MV-4-11 (cell line): ENCODE measurements around the gene BOLA2B.

ENCODE experiments used
- DNase-seq: peaks from one replicate; lab custom pipeline; 2025; lab: John Stamatoyannopoulos, UW

BOLA2B gene

DNA sequence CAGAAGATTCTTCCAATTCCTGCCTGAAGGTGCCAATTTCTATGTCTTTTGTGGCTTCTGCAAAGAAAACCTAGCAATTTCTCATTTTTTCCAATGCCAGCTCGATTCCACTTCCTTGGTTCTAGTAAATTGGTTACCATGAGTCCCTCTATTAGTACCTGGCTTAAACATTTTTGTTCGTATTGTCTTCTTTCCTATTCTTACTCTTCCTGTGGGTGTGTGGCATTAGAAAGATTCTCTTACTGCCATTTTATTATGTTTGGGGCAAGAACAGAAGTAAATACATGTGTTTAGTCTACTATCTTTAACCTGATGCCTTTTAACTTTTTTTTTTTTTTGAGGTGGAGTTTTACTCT lies 50.1 kb downstream of the BOLA2B start:
- DNase-seq: no peak
